Breast epithelium (tissue), 3 donors: ENCODE results near the gene IRF3.

Experiments
- CTCF ChIP-seq, 3 donors: fragments of 450-650 bp; IDR thresholded peaks; one replicate each; pipeline ENCODE4 v1.5.1; 2016 to 2017; ENCODE audit warnings: antibody characterized with exemption in 3 of 3, mild to moderate bottlenecking in 3 of 3, moderate library complexity in 3 of 3
- POLR2AphosphoS5 ChIP-seq, 3 donors: sonication (generic); formaldehyde crosslinking; IDR thresholded peaks; one replicate each; pipeline ENCODE4 v1.6.1; 2017; ENCODE audit warnings: antibody characterized with exemption in 3 of 3

GRCh38 chr19:49684251-49684982 lies 18.8 kb upstream of the IRF3 start:
- no peak for TF ChIP-seq CTCF (IDR thresholded peaks at IDR 0.05)
- TF ChIP-seq POLR2AphosphoS5 (IDR thresholded peaks at IDR 0.05) = no peak
